GM18517 (cell line): ENCODE measurements around the gene SPPL2C.

Experiments used
- ATAC-seq: cut with Tn5 transposase; IDR thresholded peaks from one replicate; pipeline ENCODE4 v1.9.1; 2021; ENCODE audit warnings: mild to moderate bottlenecking, moderate library complexity; ENCODE audit not compliant: unreplicated experiment

The SPPL2C gene

GRCh38 chr17:45826919-45827588 lies 17.6 kb upstream of the SPPL2C start:
- ATAC-seq, result no peak

- ATAC-seq, result no peak
These were observed 16.5 kb upstream of the SPPL2C start for GRCh38 chr17:45828171-45828570.

GRCh38 chr17:45828582-45829133 lies 16.0 kb upstream of the SPPL2C start:
- no peak for ATAC-seq

- no peak for ATAC-seq
These were observed 10.8 kb upstream of the SPPL2C start for GRCh38 chr17:45833920-45834319.

- no peak for ATAC-seq
These were observed 9.9 kb upstream of the SPPL2C start for GRCh38 chr17:45834471-45835396.

- ATAC-seq, result no peak
These were observed 9.2 kb upstream of the SPPL2C start for GRCh38 chr17:45835481-45835880.

- ATAC-seq, result no peak
These were observed 8.3 kb upstream of the SPPL2C start for GRCh38 chr17:45836047-45837044.

- ATAC-seq, result no peak
These were observed 7.5 kb upstream of the SPPL2C start for GRCh38 chr17:45837187-45837586.

GRCh38 chr17:45837603-45838002 lies 7.1 kb upstream of the SPPL2C start:
- no peak for ATAC-seq

GRCh38 chr17:45838751-45839295 lies 5.9 kb upstream of the SPPL2C start:
- no peak for ATAC-seq

GRCh38 chr17:45839442-45839841 lies 5.2 kb upstream of the SPPL2C start:
- ATAC-seq, result no peak

GRCh38 chr17:45841186-45841585 lies 3.5 kb upstream of the SPPL2C start:
- no peak for ATAC-seq

- no peak for ATAC-seq
These were observed 2.7 kb upstream of the SPPL2C start for GRCh38 chr17:45841883-45842525.

- ATAC-seq, result no peak
These were observed 959 bp upstream of the SPPL2C start for GRCh38 chr17:45843722-45844121.

GRCh38 chr17:45845376-45846185 lies 900 bp downstream of the SPPL2C start:
- ATAC-seq, result no peak

GRCh38 chr17:45846223-45846622 lies 1.5 kb downstream of the SPPL2C start:
- no peak for ATAC-seq

GRCh38 chr17:45846646-45847045 lies 2.0 kb downstream of the SPPL2C start:
- no peak for ATAC-seq

GRCh38 chr17:45847101-45847500 lies 2.4 kb downstream of the SPPL2C start:
- no peak for ATAC-seq

- ATAC-seq, result no peak
These were observed 3.1 kb downstream of the SPPL2C start for GRCh38 chr17:45847747-45848146.
